ENCODE results near the gene TRIL. TPM values are rescaled to one million over a fixed set of nuclear protein-coding genes. Genes with fewer than 3 reads are reported as not detected.

Gene TRIL
- total RNA-seq, 2 experiments from 2014 or later = not detected

DNA sequence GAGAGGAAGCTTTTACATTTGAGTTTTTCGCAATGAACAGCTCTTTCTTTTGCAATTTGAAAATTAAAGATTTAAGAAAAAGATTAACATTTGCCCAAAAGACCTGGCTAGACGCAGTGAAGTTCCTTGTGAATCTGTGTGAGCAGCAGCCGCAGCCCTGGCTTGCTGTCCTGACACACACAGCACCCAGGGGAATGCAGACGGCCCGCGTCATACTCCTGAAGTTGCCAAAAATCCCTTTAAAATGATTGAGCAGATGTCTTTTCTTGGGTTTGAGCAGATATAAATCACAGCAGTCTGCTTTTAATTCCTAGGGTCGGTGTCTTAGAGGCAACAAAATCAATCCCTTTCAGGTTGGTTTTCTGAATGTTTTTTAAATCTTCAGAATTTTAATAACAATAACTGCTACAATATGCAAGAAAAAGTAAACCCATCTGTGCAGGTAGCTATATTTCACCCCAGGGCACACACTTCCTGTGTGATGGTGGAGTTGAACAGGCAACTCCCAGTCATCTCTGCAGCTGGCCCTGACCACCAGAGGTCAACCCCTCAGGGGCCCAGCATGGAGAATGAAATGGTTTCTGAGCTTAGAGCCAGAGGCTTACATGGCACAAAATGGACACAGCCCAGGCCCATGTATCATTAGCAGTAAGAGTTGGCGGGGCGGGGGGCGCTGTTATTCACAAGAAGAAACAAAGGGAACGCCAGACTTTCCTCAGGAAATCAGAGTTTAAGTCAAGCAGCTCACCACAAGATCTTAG is 32.2 kb upstream of the TRIL start:
- no peak for DNase-seq
- peaks cover 14% of the 10 kb centered on the region for H3K27me3 Mint-ChIP-seq
- CTCF ChIA-PET = interaction anchor here (1.2 to 2.4 kb wide), 2 partner anchors 112 to 116 kb away, joined by 3 to 7 read pairs; no protein-coding TSS in a partner anchor
- H3K4me3 Mint-ChIP-seq = no peak overlapping the region
- intact Hi-C loops (cut with micrococcal nuclease) = no loop called here
- POLR2A ChIA-PET = no interaction called here
- H3K4me1 Mint-ChIP-seq (ENCODE audit: low read depth) = no peaks in the 10 kb centered on the region
- no peaks in the 10 kb centered on the region for H3K36me3 Mint-ChIP-seq
- H3K27ac Mint-ChIP-seq = no peak overlapping the region
- H3K9me3 Mint-ChIP-seq = no peaks in the 10 kb centered on the region

DNA sequence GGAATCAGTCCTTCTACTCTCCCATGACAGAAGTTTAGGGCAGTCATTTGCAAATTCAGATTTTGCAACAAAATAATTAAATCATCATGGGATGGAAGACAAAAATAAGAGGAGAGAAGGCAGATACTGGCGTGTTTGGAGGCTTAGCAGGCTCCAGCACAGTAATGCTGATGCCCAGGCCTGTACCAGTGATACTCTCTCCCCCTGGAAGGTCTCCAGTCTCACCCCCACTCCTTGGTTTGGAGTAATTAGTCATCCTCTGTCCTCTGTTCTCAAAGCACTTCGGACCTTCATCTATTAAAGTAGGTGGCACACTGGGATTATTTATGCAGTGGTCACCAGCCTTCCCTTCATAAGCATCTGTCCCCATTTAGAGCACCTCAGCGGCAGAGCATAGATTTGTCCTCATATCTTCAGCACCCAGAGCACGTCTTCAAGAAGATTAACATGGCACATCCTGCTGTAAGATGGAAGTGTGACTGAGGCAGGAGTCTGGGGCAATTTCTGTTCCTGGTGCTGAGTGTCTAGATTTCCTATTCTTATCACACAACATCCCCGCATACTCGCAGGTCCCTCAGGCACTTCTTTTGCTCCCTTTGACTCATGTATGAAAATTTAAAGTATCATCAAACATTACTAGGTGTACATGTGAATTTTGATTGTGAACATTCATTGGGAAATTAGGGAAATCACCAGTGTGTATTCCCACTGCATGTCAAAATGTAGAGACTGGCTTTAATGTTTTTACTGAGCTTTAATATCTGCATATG is 31.3 kb upstream of the TRIL start:
- Mint-ChIP-seq H3K9me3 (no peaks in the 10 kb centered on the region), H3K27me3 (peaks cover 16% of the 10 kb centered on the region), H3K4me3 (no peak overlapping the region), H3K4me1 (ENCODE audit: low read depth) (no peaks in the 10 kb centered on the region), H3K36me3 (no peaks in the 10 kb centered on the region), H3K27ac (no peak overlapping the region)
- ChIA-PET POLR2A (no interaction called here), CTCF (interaction anchor here (1.2 kb wide), 1 partner anchor 113 kb away, joined by 3 read pairs; no protein-coding TSS in a partner anchor)
- intact Hi-C loops (cut with micrococcal nuclease) = no loop called here
- DNase-seq = no peak

DNA sequence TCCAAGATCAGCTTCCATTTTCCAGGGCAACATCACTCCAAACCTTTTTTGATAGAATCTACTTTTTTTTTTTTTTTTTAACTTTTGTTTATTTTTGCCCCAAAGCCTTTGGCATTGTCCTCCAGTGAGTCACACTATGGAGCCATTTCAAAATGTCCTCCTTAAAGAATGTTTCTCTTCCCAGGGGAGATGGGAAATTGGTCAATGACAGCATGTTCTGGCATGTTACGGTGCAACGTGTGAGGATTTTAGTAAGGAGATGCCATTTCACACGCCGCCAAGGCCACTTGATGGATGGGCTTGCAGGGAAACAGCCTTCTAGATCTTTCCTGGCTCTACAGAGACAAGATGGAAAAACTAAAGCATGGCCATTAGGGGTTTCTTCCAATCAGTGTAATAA is 30.7 kb upstream of the TRIL start:
- no peak overlapping the region for H3K4me3 Mint-ChIP-seq
- H3K27ac Mint-ChIP-seq = no peak overlapping the region
- intact Hi-C loops (cut with micrococcal nuclease) = no loop called here
- ChIA-PET CTCF (no interaction called here), POLR2A (no interaction called here)
- H3K4me1 Mint-ChIP-seq (ENCODE audit: low read depth) = no peaks in the 10 kb centered on the region
- no peaks in the 10 kb centered on the region for H3K9me3 Mint-ChIP-seq
- DNase-seq = no peak
- H3K27me3 Mint-ChIP-seq = peaks cover 18% of the 10 kb centered on the region
- no peaks in the 10 kb centered on the region for H3K36me3 Mint-ChIP-seq

DNA sequence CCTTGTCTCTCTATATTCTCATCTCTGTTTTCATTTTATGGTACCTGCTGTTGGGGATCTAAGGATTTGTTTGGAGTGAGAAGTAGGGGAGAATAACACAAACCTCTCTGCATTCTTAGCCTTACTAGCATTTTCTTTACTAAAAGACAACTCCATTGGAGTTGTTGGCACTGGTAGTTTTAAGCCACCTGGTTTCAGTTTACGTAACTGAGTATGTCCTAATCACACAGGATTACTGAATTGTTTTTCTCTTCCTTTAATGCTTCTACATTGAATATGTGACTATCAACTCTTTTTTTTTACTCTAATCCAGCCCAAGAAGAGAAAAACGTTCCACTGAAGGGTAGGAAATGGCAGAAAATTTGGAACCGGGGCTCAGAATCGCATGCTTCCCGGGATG is 30.0 kb upstream of the TRIL start:
- H3K4me1 Mint-ChIP-seq (ENCODE audit: low read depth) = no peaks in the 10 kb centered on the region
- intact Hi-C loops (cut with micrococcal nuclease) = no loop called here
- no peak for DNase-seq
- H3K9me3 Mint-ChIP-seq = no peaks in the 10 kb centered on the region
- H3K27ac Mint-ChIP-seq = no peak overlapping the region
- no peak overlapping the region for H3K4me3 Mint-ChIP-seq
- H3K36me3 Mint-ChIP-seq = no peaks in the 10 kb centered on the region
- peaks cover 17% of the 10 kb centered on the region for H3K27me3 Mint-ChIP-seq
- ChIA-PET POLR2A (no interaction called here), CTCF (no interaction called here)

DNA sequence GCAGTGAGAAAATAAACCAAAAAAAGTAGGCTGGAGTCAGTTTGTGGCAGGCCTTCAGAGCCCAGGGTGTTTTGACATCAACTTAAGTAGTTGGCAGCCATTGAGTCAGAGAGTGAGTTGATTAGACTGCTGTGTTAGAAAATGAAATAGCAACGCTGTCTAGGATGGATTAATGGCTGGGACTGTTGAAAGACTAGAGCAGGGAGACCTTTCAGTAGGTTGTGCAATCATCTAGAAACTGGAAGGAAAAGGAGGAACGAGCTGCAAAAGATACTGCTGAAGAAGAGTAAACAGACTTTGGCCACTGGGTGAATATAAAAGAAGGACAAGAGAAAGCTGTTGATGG is 28.6 kb upstream of the TRIL start:
- POLR2A ChIA-PET = no interaction called here
- intact Hi-C loops (cut with micrococcal nuclease) = no loop called here
- Mint-ChIP-seq H3K9me3 (no peaks in the 10 kb centered on the region), H3K4me3 (no peak overlapping the region), H3K36me3 (no peaks in the 10 kb centered on the region), H3K4me1 (ENCODE audit: low read depth) (no peaks in the 10 kb centered on the region), H3K27me3 (peaks cover 16% of the 10 kb centered on the region), H3K27ac (no peak overlapping the region)
- DNase-seq = no peak
- CTCF ChIA-PET = no interaction called here

DNA sequence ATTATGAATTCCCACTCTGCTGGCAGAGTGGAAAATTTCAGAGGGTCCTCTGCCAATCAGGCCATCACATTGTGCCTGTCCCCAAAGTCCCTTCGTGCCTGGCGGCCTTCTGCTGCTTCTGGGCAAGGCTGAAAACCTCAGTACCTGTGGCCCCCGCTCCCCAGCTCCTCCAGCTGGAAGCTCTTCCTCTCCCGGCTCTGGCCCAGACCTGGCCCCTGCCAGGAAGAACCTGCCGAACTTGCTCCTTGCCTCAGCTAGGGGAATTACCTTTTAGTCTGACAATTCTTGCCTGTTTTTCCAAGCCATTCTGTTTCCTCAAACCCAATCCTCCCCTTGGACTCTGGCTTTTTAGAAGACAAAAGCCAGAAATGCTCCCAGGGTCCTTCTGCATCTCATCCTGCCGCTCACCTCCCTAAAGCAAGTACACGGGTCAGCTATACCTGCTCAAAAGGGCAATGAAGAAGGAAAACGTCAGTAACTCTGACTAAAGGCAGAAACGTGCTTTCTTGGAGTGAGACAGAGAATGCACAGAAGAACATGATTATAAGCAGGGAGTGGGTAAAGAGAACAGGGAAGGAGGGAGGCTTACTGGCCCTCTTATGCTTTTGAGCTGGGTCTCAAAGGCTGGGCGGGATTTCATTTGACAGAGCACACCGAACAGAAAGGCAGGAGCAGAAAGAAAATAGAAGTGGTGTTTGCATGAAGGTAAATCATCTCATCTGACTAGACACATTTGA is 28.1 kb upstream of the TRIL start:
- intact Hi-C loops (cut with micrococcal nuclease) = no loop called here
- Mint-ChIP-seq H3K4me1 (ENCODE audit: low read depth) (no peaks in the 10 kb centered on the region), H3K27me3 (peaks cover 16% of the 10 kb centered on the region), H3K4me3 (no peak overlapping the region), H3K36me3 (no peaks in the 10 kb centered on the region), H3K9me3 (no peaks in the 10 kb centered on the region), H3K27ac (no peak overlapping the region)
- no peak for DNase-seq
- POLR2A ChIA-PET = no interaction called here
- CTCF ChIA-PET = interaction anchor here (0.7 kb wide), 1 partner anchor 361 kb away, joined by 3 read pairs; no protein-coding TSS in a partner anchor

DNA sequence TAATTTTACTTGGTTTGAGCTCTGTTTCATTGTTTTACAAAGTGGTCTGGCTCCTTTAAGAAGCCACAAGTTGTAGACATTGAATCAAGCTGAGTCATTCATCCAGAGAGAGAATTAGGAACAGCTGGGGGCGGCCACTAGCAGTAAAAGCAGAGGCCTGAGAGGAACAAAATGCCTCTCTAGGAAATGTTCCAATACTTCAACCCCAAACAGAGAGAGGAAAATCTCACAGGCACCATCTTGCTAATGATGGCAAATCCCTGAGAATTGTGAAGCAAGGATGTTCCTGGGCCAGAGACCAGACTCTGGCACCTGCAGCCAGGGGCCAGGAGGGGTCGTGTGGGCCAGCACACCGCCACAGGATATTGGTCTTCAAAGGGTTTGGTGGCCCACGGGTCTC is 26.5 kb upstream of the TRIL start:
- no peak overlapping the region for H3K27ac Mint-ChIP-seq
- H3K4me3 Mint-ChIP-seq = no peak overlapping the region
- H3K4me1 Mint-ChIP-seq (ENCODE audit: low read depth) = no peaks in the 10 kb centered on the region
- peaks cover 14% of the 10 kb centered on the region for H3K27me3 Mint-ChIP-seq
- CTCF ChIA-PET = no interaction called here
- intact Hi-C loops (cut with micrococcal nuclease) = no loop called here
- POLR2A ChIA-PET = no interaction called here
- no peak for DNase-seq
- no peaks in the 10 kb centered on the region for H3K36me3 Mint-ChIP-seq
- H3K9me3 Mint-ChIP-seq = no peaks in the 10 kb centered on the region

DNA sequence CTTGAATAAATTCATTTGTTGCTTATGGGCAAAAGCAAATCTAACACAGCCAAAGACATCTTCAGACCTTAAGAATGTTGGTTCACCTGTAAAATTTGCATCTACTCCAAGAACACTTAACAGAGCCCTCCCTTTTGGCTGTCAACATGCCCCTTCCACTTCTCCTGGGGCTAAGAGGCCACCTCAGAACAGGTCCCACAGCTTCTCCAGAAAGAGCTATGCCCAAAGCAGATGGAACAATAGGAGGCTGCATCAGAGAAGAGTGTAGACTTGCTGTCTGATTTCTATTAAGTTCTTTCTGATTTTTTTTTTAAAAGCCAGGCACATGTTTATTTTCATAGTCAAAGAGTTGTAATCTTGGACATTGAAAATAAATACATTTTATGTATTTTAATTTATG is 26.1 kb upstream of the TRIL start:
- Mint-ChIP-seq H3K4me3 (no peak overlapping the region), H3K27ac (no peak overlapping the region), H3K27me3 (peaks cover 14% of the 10 kb centered on the region), H3K9me3 (no peaks in the 10 kb centered on the region), H3K36me3 (no peaks in the 10 kb centered on the region), H3K4me1 (ENCODE audit: low read depth) (no peaks in the 10 kb centered on the region)
- intact Hi-C loops (cut with micrococcal nuclease) = no loop called here
- DNase-seq = no peak
- ChIA-PET CTCF (no interaction called here), POLR2A (no interaction called here)

DNA sequence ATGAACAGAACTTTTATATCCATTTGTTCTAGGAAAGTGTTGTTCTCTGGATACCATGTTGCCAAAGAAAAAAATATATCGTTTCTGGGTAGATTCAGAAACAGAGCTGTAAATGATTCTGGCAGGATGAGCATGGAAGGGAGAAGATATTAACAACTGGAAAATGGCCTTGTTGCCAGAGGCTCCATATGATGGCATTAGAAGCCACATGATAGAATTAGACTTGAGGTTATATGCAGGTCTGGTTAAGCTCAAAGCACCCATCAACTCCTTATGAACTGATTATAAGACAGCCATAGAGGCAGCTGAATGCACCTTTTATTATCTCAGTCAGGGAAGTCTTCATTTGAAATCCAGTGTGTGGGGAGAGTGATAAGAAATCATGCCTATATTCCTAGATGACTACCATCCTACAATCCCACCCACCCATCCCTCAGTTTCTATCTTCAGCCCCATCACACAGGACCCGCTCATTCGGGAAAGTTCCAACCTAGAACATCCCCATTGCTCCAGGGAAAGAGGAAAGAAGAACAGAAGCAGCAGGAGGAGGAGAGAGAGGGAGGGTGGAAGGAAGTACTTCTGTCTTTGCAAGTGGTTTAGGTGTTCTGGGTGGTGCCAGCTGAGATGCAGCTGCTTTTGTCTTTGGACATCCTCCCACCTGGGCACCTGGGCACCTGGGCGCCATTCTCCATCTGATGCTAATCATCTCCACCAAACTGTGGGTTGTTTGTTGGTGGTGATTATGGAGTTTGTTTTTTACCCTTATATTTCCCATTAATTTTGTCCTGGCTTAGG is 25.5 kb upstream of the TRIL start:
- Mint-ChIP-seq H3K9me3 (no peaks in the 10 kb centered on the region), H3K27me3 (peaks cover 14% of the 10 kb centered on the region), H3K4me3 (no peak overlapping the region), H3K27ac (no peak overlapping the region), H3K36me3 (no peaks in the 10 kb centered on the region), H3K4me1 (ENCODE audit: low read depth) (no peaks in the 10 kb centered on the region)
- intact Hi-C loops (cut with micrococcal nuclease) = no loop called here
- CTCF ChIA-PET = interaction anchor here (0.8 kb wide), 1 partner anchor 56 kb away, joined by 3 read pairs; no protein-coding TSS in a partner anchor
- no peak for DNase-seq
- POLR2A ChIA-PET = no interaction called here

DNA sequence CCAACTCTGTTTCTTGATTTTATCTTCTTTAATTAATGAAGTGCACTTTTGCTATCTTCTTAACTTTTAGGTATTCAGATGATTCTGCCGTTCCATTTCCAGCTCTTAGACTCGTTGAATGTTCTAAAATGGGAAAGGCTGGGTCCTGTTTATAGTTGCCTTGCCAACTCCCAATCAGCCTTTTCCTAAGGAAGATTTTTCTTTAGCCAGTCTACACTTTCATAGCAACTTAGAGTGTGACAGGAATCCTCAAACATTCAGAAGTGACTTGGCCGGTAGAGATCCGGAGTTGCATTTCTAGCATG is 23.0 kb upstream of the TRIL start:
- Mint-ChIP-seq H3K4me1 (ENCODE audit: low read depth) (no peaks in the 10 kb centered on the region), H3K36me3 (no peaks in the 10 kb centered on the region), H3K9me3 (no peaks in the 10 kb centered on the region), H3K27me3 (peaks cover 13% of the 10 kb centered on the region), H3K27ac (no peak overlapping the region), H3K4me3 (no peak overlapping the region)
- no peak for DNase-seq
- intact Hi-C loops (cut with micrococcal nuclease) = no loop called here
- POLR2A ChIA-PET = no interaction called here
- CTCF ChIA-PET = interaction anchor here (1.2 to 2.3 kb wide), 3 partner anchors 24 to 59 kb away, joined by 3 to 8 read pairs (median 3); no protein-coding TSS in a partner anchor

DNA sequence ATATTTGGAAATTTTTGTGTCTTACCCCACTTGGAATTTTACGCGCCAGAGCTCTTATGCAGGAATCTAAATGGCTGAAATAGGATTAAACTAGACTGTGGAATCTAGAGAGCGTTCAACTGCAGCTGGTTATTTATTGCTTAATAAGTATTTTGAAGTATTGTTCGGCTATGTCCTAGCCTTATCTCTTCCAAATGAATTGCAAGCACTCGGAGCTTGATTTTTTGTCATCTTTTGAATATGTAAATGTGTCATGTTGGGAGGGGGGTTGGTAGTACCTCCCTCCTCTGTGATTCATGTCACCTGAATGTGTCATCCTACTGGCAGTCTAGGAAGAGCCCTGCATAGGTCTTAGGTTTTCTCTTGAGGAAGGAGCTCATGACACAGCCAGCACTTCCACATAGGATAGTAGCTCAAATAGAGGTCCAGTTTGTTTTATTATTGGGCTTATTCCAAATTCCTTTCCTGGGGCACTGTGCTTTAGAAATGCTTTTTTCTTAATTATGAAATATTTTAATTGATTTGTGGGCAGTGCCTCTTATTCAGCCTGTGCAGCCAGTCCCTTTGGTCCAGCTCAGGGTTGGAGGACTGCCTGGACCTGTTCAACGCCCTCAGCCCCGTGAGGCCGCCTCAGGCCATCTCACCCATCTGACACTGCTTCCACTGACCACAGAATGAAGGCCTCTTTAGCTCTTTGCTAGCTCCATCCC is 22.5 kb upstream of the TRIL start:
- Mint-ChIP-seq H3K36me3 (no peaks in the 10 kb centered on the region), H3K27ac (no peak overlapping the region), H3K9me3 (no peaks in the 10 kb centered on the region), H3K27me3 (peaks cover 11% of the 10 kb centered on the region), H3K4me3 (no peak overlapping the region), H3K4me1 (ENCODE audit: low read depth) (no peaks in the 10 kb centered on the region)
- CTCF ChIA-PET = interaction anchor here (1.2 to 2.3 kb wide), 3 partner anchors 24 to 58 kb away, joined by 3 to 8 read pairs (median 3); no protein-coding TSS in a partner anchor
- intact Hi-C loops (cut with micrococcal nuclease) = no loop called here
- POLR2A ChIA-PET = interaction anchor here (0.6 kb wide), 1 partner anchor 24 kb away, joined by 3 read pairs; no protein-coding TSS in a partner anchor
- DNase-seq = no peak
